Stimulated activated CD4-positive, alpha-beta T cell treated with anti-CD3 and anti-CD28 coated beads, TNF-alpha, amount 100 ng/mL, for 1 hour (primary cell): Measurements from ENCODE around the gene SHISAL1.

Experiments used
- DNase-seq, 3 donors: peaks; one replicate each; pipeline ENCODE4 v3.0.0-alpha.2; 2020; ENCODE audit warnings: low read depth in 3 of 3, low spot score in 1 of 3

Gene SHISAL1

GRCh38 chr22:44213489-44214043 is 99.2 kb downstream of the SHISAL1 start:
- DNase-seq = no peak

- DNase-seq = no peak
Measured at GRCh38 chr22:44212936-44213335, 99.8 kb downstream of the SHISAL1 start.

DNA sequence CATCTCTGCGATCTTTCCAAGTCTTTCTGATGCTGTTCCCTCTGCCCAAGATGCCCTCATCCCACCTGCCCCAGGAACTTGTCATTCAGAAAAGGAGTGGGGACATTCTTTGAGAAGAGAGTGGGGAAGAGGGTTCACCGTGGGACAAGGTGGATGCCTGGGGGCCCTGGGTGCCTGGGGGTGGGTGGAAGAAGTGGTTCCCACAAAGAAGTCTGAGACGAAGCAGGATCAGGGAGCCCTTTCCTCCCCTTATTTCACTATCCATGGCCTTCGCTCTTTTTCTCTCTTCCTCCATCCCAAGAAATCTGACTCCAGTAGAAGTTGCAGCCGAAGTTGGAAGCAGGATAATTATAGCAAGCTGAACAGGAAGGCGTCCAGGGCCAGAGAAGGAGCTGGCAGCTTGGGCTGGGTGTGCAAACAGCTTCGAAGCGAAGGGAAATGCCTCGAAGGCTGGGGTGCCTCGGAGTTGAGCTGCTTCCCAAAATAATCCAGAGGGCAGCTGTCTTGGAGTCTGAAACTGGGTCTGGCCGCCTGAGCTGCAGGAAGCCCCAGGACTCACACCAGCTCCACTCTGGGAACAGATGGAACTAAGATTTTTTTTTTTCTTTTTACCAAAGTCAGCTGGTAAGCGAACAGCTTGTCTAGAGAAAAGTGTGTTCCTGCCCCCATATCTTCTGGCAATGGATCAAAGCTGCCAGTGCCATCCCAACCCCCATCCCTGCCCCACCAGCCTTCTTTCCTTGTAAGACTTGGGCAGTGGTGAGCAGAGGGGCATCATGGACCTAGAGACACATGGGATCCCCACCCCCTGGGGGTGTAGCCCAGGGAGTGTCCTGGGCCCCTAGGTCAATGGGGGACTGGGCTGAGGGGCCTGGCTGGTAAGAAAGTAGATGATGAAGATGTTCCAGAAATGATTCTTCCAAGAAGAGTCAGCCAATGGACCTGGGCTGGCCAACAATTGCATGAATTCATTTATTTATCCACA is 100.5 kb downstream of the SHISAL1 start:
- no peak for DNase-seq

GRCh38 chr22:44211256-44211945 is 101.3 kb downstream of the SHISAL1 start:
- DNase-seq = no peak

- DNase-seq = no peak
Measured at GRCh38 chr22:44210722-44211121, 102.0 kb downstream of the SHISAL1 start.

- DNase-seq = no peak
Measured at GRCh38 chr22:44209343-44209742, 103.4 kb downstream of the SHISAL1 start.

- no peak for DNase-seq
Measured at GRCh38 chr22:44207981-44208317, 104.8 kb downstream of the SHISAL1 start.

- DNase-seq = no peak
Measured at GRCh38 chr22:44207173-44207980, 105.4 kb downstream of the SHISAL1 start.

GRCh38 chr22:44206696-44207095 is 106.1 kb downstream of the SHISAL1 start:
- no peak for DNase-seq

- no peak for DNase-seq
Measured at GRCh38 chr22:44206330-44206645, 106.5 kb downstream of the SHISAL1 start.

- no peak for DNase-seq
Measured at GRCh38 chr22:44205516-44206329, 107.0 kb downstream of the SHISAL1 start.

DNA sequence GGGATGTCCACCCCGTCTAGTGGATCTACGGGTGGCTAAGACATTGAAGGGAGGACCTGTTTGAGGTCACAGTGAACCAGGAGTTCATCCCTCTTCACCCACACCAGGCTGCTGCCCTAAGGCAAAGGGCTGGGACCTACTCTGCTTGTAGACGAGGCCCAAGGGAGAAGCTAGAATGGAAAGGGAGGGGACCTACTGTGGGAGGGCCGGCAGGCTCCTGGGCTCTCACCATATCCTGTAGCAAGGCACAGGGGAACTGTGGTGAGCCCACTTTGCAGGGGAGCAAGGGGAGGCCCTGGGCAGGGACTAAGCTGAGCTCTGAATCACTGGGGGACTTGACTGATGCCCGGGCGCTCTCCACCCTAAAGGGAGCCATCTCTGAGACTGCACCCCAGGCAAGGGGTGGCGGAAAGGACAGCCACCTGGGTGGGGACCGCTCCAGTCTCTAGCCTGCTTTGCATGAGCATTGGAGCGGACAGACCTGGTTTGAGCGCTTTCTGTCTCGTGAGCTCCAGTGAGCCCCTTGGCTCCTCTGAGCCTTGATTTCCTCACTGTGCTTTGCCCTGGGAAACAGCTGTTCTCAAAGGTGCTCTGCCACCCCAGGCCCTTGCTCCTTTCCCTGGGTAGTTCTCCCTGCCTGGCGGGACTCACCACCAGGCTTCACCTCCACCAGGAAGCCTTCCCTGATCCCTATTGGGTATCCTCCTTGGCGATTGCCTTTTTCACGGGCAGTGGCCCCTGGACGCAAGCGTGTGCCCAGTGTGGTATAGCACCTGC is 107.8 kb downstream of the SHISAL1 start:
- no peak for DNase-seq

- DNase-seq = no peak
Measured at GRCh38 chr22:44203203-44203602, 109.5 kb downstream of the SHISAL1 start.

DNA sequence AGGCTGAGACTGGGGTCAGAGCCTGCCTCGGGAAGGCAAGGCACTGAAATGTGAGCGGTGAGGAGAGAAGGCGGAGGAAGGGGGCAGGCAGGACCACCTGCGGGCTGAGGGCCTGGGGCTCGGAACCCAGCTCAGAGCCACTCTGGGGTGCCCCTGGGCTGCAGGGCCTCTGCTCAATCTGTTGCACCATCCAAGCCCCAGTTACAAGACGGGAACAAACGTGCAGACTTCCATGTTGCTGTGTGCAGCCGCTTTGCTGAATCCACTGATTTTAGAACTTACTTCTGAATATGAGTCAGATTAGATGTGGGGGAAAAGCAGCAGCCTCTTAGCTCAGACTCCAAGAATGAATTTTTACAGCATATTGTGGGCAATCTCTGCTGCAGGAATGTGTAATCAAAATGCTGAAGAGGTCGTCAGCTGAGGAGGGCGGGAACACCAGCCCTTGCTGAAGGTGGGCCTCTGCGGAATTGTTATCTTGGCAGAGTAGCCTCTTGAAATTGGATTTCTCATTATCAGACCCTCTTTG is 110.4 kb downstream of the SHISAL1 start:
- no peak for DNase-seq

DNA sequence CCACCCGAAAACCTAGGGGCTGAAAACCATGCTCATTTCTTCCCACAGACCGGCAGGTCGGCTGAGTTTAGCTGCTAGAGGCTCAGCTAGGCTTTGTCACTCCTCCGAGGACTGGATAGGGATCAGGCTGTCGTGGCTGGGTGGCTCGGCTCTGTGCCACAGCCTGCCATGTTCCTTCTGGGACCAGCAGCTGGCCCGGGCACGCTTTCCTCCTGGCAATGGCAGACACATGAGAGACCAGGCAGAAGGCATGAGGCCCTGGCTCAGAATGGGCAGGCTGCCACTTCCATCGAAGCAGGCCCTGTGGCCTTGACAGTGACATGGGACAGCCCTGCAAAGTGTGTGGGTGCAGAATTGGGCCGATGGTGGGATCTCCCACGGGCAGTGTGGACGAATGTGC is 111.1 kb downstream of the SHISAL1 start:
- no peak for DNase-seq

DNA sequence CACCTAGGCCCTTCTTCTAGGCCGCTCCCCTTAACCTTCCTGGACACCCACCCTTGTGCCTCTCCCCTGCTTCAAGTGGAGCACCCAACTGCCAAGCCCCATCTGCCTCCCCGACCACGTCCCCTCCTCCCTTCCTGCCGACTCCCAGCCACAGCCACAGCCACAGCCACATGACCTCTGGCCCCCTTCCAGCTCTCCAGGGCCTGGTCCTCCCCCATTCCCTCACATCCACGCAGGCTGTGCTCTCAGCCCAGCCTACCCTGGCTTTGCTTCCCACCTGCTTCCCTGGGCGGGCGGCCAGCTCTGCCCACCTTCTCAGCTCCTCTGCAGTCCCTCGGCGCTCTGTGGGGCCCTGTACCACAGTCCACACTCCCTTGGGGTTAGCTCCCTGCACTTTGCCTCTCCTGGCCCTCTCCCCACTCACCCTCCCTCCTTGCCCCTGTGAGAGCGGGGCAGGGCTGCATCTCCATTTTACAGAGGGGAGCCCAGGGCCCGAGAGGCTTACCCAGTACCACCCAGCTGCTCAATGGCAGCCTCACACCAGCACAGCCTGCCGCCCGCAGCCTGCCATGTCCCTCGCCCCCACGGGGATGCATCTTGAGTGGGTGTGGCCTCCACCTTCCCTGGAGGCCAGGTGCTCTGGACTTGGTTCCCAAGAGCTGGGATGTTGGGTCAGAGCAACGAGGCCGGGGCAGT is 111.7 kb downstream of the SHISAL1 start:
- DNase-seq = no peak

DNA sequence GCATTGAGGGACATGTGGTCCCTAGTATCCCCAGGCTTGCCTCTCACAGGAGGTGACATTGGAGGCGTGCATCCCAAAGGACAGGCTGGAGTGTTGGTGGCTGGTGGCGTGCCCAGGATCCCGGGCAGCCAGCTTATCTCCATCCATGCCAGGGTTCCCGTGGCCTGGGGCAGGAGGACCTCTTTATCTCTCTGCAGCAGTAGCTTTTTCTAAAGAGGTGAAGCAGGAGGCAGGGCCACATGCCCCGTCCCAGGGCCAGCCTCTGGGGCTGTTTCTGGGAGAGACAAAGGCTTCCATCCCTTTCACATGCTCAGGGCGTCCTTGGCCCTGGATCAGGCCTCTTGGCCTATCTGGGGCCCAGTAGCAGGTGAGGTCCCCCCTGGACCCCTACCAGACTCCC is 112.3 kb downstream of the SHISAL1 start:
- DNase-seq = no peak

GRCh38 chr22:44199866-44200265 is 112.9 kb downstream of the SHISAL1 start:
- no peak for DNase-seq

- no peak for DNase-seq
Measured at GRCh38 chr22:44199164-44199563, 113.6 kb downstream of the SHISAL1 start.
